A549 treated with dexamethasone at 1 μM for 4 hours (cell line): ENCODE data around the gene ARMC7. TPM values are rescaled to one million over a fixed set of nuclear protein-coding genes. Genes with fewer than 3 reads are reported as not detected.

Experiments used
- total RNA-seq: library from RNA; stranded (reverse); fragments of 200-300 nt; extraction: Qiagen RNA extraction; gene quantifications from 5 replicates; pipeline ENCODE4 v1.2.3, GENCODE V29; 2022

Gene ARMC7
- 15.6 to 21.9 TPM (median 16.6 TPM) in 5 replicates for total RNA-seq

DNA sequence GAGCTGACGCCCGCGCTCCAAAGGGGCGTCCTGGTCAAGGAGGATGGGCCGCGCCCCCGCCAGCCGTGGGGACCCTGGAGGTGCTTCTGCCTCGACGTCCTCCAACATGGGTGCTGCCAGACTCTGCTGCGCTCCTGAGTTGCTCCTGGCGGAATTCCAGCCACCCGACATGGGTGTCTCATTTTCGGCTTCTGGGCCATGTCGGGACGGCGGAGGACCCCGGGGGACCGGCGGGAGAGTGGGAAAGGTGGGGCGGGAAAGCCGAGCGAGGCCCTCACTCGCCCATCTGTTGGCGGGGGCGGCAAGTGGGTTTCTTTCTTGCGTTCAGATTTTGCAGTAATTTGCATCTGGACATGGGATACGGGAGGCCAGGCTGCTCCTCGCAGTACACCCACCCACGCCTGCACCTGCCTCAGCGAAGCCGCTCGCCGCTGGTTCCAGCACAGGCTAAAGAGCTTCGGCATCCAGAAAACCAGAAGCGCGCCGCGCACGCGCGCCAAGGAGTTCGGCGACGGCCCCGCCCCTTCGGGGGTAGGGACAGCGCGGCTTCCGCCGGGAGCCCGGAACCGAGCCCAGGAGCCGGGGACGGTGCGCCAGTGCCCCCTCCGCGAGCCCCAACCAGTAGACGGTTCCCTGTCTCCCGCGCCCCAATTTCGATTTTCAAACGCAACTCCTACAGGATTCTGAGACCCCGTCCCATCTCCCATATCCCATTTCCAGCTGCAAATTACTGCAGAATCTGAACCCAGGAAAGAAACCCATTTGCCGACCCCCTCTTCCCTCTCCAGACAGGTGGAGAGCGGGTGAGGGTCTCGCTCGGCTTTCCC, at the start of gene ARMC7:
ARMC7 (plus strand) TSS at position 563 of the 827 bp plus-strand sequence. CDS start 320 bp downstream, outside the sequence.

GRCh38 chr17:75087558-75088453, 22.0 kb upstream of the ARMC7 start, which contains the start of gene SLC16A5:
Gene SLC16A5, plus strand, starts transcription at chr17:75087954. Its CDS starts 5,683 bp downstream, at chr17:75093637.

GRCh38 chr17:75131278-75132017, 21.7 kb downstream of the ARMC7 start, which contains the start of gene NT5C:
Gene NT5C, minus strand, starts transcription at chr17:75131742. Its CDS starts 35 bp downstream, at chr17:75131707.

GRCh38 chr17:75154195-75155106, 44.7 kb downstream of the ARMC7 start, which contains the start of gene JPT1:
Gene JPT1, minus strand, starts transcription at chr17:75154512. Its CDS starts 115 bp downstream, at chr17:75154397.

Other genes starting within 250 kb of the ARMC7 start
- gene FDXR, start 237.0 kb upstream of the ARMC7 start, total RNA-seq = 43.0 to 66.9 TPM (median 58.2 TPM) in 5 replicates
- 0.03 TPM in 1 of 5 replicates, not detected in the others for gene FADS6, start 216.3 kb upstream of the ARMC7 start, total RNA-seq
- gene USH1G, start 186.7 kb upstream of the ARMC7 start, total RNA-seq = 0.06 to 0.15 TPM (median 0.12 TPM) in 5 replicates
- 0.04 to 0.09 TPM (median 0.06 TPM) in 4 of 5 replicates, not detected in the other for gene OTOP2, start 185.7 kb upstream of the ARMC7 start, total RNA-seq
- gene OTOP3, start 174.1 kb upstream of the ARMC7 start, total RNA-seq = not detected in 5 replicates
- gene HID1, start 137.2 kb upstream of the ARMC7 start, total RNA-seq = 15.4 to 22.7 TPM (median 20.5 TPM) in 5 replicates
- 61.8 to 95.0 TPM (median 90.1 TPM) in 5 replicates for gene CDR2L, start 122.3 kb upstream of the ARMC7 start, total RNA-seq
- gene MRPL58, start 97.3 kb upstream of the ARMC7 start, total RNA-seq = 75.2 to 81.8 TPM (median 75.7 TPM) in 5 replicates
- 441 to 627 TPM (median 467 TPM) in 5 replicates for gene ATP5PD, start 63.0 kb upstream of the ARMC7 start, total RNA-seq
- gene KCTD2, start 62.7 kb upstream of the ARMC7 start, total RNA-seq = 28.7 to 33.4 TPM (median 32.0 TPM) in 5 replicates
- 18.7 to 33.7 TPM (median 28.8 TPM) in 5 replicates for gene SLC16A5, start 22.0 kb upstream of the ARMC7 start, total RNA-seq
- 87.1 to 129 TPM (median 120 TPM) in 5 replicates for gene NT5C, start 21.8 kb downstream of the ARMC7 start, total RNA-seq
- gene JPT1, start 44.5 kb downstream of the ARMC7 start, total RNA-seq = 672 to 869 TPM (median 737 TPM) in 5 replicates
- gene SUMO2, start 73.0 kb downstream of the ARMC7 start, total RNA-seq = 381 to 425 TPM (median 407 TPM) in 5 replicates
- gene NUP85, start 95.7 kb downstream of the ARMC7 start, total RNA-seq = 81.9 to 92.7 TPM (median 88.3 TPM) in 5 replicates
- 17.2 to 30.2 TPM (median 25.7 TPM) in 5 replicates for gene GGA3, start 151.6 kb downstream of the ARMC7 start, total RNA-seq
- 144 to 167 TPM (median 154 TPM) in 5 replicates for gene MRPS7, start 151.9 kb downstream of the ARMC7 start, total RNA-seq
- gene MIF4GD, start 161.3 kb downstream of the ARMC7 start, total RNA-seq = 32.6 to 35.4 TPM (median 33.3 TPM) in 5 replicates
- gene SLC25A19, start 179.5 kb downstream of the ARMC7 start, total RNA-seq = 13.9 to 16.2 TPM (median 15.3 TPM) in 5 replicates